HG02885 (cell line): ENCODE data around the gene CEP350.
A peak's percentile ranks its signal among the peaks of the same experiment; 100 is the strongest.

Experiments
- ATAC-seq: cut with Tn5 transposase; IDR thresholded peaks from one replicate; pipeline ENCODE4 v1.9.1; 2021; ENCODE audit warnings: mild to moderate bottlenecking; ENCODE audit not compliant: unreplicated experiment, poor library complexity

CEP350 gene

DNA sequence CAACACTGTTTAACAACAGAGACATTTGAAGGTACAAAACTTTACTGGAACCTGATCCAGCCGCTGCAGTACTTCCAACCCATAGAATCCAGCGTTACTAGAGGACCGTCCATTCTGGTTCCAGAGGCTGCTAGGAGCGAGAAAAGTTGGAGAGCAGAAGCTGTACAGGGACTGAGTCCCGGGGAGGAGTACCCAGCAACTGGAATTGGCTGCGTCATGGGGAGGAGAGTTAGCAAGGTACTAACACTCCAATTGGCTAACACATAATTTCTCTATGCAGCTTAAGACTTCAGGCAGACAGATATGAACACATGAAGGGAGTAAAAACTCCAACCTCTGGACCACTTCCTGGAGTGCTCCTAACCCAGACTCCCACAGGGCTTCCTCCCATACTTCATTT lies 198.0 kb downstream of the CEP350 start:
- no peak for ATAC-seq

DNA sequence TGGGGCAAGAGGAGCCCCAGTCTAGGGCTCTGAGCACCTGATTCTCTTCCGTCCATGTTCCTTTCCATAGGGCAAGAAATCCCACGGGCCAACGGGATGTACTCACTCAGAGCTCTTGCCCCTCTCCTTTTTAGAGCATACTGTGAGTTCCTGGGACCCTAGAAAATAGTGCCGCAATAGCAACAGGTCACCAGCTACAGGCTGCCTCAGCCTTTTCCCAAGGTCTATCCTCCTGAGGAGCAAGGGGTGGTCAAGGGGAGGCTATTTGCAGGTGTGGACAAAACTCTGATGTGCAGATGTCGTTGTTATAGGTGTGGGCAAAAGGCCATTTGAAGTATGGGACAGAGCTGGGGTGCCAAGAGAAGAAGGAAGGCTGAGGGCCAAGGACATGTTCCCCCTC lies 198.4 kb downstream of the CEP350 start:
- ATAC-seq: no peak

DNA sequence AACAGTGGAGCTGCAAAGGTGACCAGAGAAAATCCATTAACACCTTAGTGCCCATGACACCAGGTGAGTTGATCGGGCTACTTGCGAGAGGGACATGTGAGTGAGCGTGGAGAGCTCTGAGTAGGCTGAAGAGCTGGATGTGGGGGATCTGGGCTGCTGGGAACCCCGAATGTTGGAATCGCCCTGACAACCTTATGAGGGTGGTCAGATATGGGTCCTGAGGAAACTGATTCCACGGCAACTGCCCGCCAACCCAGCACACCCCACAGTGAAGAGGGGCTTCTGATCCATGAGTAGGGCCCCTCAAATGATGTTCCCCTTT lies 199.4 kb downstream of the CEP350 start:
- no peak for ATAC-seq

DNA sequence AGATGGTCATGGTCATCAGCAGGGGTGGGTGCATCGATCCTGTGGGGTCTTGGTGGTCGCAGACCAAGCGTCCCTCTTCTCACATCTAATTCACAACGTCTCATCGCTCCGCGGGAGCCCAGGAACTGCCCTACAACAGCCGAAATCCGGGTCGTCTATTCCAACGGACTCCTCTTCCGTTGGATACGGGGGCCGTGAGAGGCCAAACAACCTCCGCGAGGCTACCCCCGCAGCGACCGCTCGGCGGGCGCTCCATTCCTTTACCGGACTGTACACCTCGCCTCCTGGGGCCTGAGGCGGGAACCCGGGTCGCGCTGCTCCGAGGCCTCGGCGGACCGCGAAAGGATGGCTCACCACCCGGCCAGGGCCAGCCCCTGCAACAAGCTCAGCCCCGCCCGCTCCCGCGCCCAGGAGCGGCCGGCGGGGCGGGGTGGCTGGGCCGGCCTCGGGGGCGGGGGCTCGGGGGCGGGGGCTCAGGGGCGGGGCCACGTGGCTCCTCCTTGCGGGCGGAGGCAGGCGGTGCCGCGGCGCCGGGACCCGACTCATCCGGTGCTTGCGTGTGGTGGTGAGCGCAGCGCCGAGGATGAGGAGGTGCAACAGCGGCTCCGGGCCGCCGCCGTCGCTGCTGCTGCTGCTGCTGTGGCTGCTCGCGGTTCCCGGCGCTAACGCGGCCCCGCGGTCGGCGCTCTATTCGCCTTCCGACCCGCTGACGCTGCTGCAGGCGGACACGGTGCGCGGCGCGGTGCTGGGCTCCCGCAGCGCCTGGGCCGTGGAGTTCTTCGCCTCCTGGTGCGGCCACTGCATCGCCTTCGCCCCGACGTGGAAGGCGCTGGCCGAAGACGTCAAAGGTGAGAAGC lies 199.9 kb downstream of the CEP350 start, which contains the start of gene QSOX1:
QSOX1 (plus strand) TSS at position 545 of the 857 bp plus-strand sequence; CDS start at position 584, 39 bp downstream.
- ATAC-seq: peak; percentile 90

DNA sequence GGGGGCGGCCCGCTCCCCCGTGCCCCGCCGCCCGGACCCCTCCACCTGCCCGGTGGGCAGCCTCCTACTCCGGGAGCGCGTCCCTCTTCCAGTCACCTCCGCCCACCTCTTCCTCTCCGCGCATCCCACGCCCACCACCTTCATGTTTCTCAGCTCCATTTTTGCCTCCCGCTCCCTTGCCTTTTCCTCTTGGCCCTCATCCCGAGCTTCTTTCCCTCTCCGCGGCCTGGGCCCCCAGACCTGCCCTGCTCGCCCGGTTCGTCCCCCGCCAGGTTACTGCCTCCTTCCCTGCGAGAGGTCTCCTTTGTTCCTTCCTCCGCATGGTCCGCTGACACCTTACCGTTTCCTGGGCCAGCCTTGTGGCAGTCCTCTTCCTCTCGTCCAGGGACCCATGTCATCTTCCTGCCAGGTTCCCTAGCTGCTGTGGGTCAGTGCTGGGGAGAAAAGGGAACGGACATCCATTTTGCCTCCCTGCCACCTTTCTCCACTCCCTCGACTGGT lies 200.6 kb downstream of the CEP350 start:
- no peak for ATAC-seq

DNA sequence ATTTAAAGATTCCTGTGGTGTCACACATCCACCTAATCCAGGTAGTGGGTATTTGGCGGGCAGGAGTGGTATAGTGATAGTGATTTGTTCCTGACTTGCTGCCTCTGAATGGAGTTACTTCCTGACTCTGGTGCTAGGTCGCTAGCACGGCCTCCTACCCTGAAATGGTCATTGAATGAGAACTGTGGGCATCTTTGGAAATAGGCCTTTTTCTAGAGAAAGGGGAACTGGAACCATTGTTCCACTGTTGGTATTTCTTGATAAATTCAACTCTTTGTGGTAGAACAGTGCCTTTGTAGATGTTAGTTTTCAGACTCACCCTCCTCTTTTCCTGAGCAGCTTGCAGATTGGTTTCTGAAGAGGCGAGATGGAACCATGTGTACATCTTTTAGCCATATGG lies 201.6 kb downstream of the CEP350 start:
- no peak for ATAC-seq

DNA sequence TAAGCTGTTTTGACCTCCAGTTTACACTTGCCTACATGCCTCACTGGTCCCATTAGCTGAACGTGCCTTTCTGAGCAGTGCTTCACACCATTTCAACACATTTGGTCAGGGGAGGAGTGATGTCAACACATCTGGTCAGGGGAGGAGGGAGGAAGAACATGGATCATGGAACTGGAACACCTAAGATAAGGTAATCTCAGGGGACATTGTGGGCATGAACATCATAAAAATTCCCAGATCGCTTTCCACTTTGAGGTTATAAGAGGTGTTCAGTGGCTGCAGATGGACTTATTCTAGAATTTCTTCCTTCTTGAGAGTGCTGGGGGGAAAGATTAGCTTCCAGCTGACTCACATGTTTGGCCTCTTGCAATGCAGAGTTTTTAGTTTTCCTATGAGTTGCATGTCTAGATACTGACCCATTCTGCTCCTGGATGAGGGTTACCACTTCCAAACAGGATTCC lies 202.1 kb downstream of the CEP350 start:
- no peak for ATAC-seq

DNA sequence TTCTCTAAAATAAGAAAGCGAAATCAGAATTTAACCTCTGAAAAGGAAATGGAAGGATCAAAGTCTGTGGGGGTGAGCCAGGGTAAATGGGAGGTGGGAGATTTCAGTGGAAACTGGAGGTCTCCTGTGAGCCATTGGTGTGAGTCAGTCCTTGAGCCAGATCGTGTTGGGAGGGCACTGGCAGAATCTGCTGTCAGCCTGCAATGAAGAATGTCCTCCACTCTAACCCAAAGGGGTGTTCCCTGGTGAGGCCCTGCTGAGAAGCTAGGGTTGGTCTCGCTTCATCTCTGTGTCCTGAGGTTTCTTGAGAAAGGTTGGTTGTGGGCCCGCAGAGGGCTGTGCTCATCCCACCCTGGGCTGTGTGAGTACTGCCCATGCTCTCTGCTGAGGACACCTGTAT lies 202.5 kb downstream of the CEP350 start:
- no peak for ATAC-seq

DNA sequence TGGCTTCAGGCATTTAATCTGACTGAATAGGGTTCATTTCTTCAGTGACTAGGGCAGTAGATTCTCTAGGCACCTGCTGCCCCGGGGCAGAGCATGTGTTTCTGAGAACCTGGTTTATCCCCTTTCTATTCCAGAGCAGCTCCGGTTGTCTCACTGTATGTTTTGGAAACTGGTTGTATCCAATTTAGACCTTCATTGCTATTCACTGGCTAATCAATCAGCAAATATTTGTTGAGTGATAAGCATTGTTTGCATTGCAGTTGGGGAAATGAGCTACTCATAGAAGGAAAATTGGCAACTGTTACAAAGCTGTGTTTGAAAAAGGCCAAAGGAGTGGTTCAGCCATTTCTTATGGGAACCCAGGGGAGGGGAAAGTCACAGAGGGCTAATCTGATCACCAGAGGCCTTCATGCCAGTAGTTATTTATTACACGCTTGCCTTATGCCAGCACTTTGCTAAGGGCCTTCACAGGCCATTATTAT lies 203.0 kb downstream of the CEP350 start:
- no peak for ATAC-seq

DNA sequence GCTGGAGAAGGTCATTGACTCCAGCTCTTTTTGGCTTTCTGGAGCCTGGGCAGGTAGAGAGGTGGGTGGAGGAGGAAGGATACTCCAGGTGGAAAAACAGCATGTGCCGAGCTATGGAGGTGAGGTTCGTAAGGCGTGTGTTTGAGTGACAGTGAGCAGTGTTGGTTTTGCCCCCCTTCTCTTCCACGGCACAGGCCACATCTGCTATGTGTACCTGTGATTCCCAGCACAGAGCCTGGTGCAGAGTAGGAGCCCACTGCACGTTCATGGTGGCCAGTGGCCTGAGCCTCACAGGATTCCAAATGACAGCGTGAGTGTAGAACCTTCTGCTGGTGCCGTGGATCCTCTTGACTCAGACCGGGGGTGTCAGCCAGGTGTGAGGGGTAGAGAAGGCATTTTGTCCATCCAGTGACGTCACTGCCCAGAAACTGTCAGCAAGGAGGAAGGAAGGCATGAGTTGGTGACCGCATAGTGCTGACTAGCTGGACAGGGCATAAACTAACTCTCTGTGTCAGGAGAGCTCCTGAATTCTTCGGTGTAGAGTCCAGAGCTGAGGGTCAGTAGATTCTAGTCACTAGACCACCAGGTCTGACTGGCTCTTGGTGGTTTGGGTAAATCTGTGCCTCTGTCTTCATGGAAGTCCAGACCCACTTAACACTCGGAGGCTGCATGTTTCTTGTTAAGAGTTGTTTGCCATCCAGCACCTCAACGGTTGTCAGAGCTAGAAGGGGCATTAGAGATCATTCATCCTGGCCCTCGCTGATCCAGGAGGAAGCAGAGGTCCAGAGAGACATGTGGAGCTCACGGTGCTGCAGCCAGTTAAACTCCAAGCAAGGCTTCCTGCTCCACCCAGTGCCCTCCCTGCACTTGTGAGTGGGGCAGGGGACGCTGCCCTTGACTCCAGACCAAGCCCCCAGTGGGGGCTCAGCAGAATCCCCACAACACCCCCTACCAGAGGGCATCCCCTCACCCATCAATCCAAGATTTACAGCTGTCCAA lies 203.8 kb downstream of the CEP350 start:
- ATAC-seq: no peak

DNA sequence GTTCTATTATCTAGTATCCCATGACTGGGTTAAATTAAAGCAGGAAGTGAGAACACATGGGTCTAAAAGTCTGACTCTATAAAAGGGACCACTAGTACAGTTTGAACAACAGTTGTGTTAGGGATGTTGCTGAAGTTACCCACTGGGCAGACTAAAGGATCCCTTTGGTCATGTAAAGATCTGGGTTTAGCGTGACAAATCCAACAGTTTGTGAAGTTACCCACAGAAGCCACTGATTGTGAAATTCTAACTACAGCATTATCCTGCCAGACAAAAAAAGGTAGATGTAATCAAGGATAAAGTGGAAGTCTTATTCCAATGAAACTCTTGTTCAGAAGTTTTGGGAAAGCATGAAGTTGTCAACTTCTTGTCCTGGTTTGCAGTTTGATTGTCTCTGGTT lies 205.7 kb downstream of the CEP350 start:
- no peak for ATAC-seq

DNA sequence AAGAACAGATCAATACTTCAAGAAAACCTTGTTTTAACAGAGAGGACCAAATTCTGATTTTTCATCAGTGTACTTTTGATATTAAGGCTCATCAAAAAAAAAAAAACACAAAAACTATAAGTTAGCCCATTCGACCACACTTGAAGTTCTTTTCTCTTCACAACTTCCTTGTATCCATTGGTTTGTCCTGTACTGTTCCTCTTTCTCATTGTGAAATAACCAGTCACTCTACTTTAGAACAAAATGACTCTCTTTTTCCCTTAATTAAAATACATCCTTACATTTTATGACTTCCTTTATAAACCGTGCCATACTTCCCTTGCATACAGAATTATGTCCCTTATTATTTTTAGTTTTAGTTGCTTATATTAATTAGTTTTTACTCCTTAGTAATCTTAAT lies 208.4 kb downstream of the CEP350 start:
- no peak for ATAC-seq
